Fibroblast of villous mesenchyme (primary cell): ENCODE data around the gene TRPT1. TPM values are rescaled to one million over a fixed set of nuclear protein-coding genes. Genes with fewer than 3 reads are reported as not detected.

Experiments
- DNase-seq: peaks from one replicate; pipeline ENCODE4 v3.0.0-alpha.2; 2010; ENCODE audit warnings: low read depth
- H3K4me3 ChIP-seq: 2 replicates; pipeline ENCODE4 v1.5.1; 2011; ENCODE audit warnings: low read depth, mild to moderate bottlenecking, low read length
- CTCF ChIP-seq: IDR thresholded peaks from 2 replicates; pipeline ENCODE4 v1.5.1; 2012; ENCODE audit warnings: low read depth, mild to moderate bottlenecking, low read length; ENCODE audit not compliant: insufficient read depth
- total RNA-seq: library from RNA; depleted of rRNA; stranded (reverse); fragments of >200 nt; gene quantifications from 2 replicates; pipeline ENCODE4 v1.2.3, GENCODE V29; 2012

The TRPT1 gene
- total RNA-seq, 1 donor = 32.4 TPM

GRCh38 chr11:64251753-64252002 lies 25.7 kb upstream of the TRPT1 start:
- TF ChIP-seq CTCF = no peak
- DNase-seq = no peak
- peak overlapping the region; percentile 84 for H3K4me3 ChIP-seq

GRCh38 chr11:64251016-64251752 lies 25.2 kb upstream of the TRPT1 start, which contains the start of gene PLCB3:
TSS of gene PLCB3 (plus strand) at chr11:64251530. CDS start at chr11:64251650, 120 bp downstream.
- TF ChIP-seq CTCF = peak; percentile 61
- H3K4me3 ChIP-seq = peak within 1 kb of the TSS; percentile 84
- DNase-seq = peak; percentile 53

- DNase-seq = no peak
- no peak for TF ChIP-seq CTCF
- peak overlapping the region; percentile 67 for H3K4me3 ChIP-seq
Observed at GRCh38 chr11:64250415-64251015, 24.5 kb upstream of the TRPT1 start.

GRCh38 chr11:64249563-64250414 lies 23.8 kb upstream of the TRPT1 start:
- no peak for DNase-seq
- H3K4me3 ChIP-seq = no peak overlapping the region
- TF ChIP-seq CTCF = no peak

GRCh38 chr11:64249038-64249437 lies 23.1 kb upstream of the TRPT1 start:
- no peak for DNase-seq
- no peak for TF ChIP-seq CTCF
- no peak overlapping the region for H3K4me3 ChIP-seq

- no peak overlapping the region for H3K4me3 ChIP-seq
- no peak for DNase-seq
- TF ChIP-seq CTCF = no peak
Observed at GRCh38 chr11:64248578-64248977, 22.6 kb upstream of the TRPT1 start.
